ENCODE measurements around the gene NPIPB2.

The NPIPB2 gene

GRCh38 chr16:11896486-11897176 lies 45.2 kb downstream of the NPIPB2 start:
- DNase-seq: no peak

- no peak for DNase-seq
Observed at GRCh38 chr16:11893571-11893970, 48.3 kb downstream of the NPIPB2 start.

GRCh38 chr16:11892761-11893160 lies 49.1 kb downstream of the NPIPB2 start:
- no peak for DNase-seq

GRCh38 chr16:11890231-11890965 lies 51.4 kb downstream of the NPIPB2 start:
- no peak for DNase-seq

GRCh38 chr16:11886881-11887280 lies 55.0 kb downstream of the NPIPB2 start:
- no peak for DNase-seq

- no peak for DNase-seq
Observed at GRCh38 chr16:11884035-11884434, 57.8 kb downstream of the NPIPB2 start.

- DNase-seq: no peak
Observed at GRCh38 chr16:11880007-11880406, 61.8 kb downstream of the NPIPB2 start.

- DNase-seq: no peak
Observed at GRCh38 chr16:11877374-11877773, 64.5 kb downstream of the NPIPB2 start.
